NOMO-1 (cell line): ENCODE results near the gene SMAP1.
A peak's percentile ranks its signal among the peaks of the same experiment; 100 is the strongest.

Experiments used
- DNase-seq, 2 experiments: peaks; one replicate each; lab custom pipeline; 2025; ENCODE audit not compliant: unreplicated experiment in 2 of 2; lab: John Stamatoyannopoulos, UW

The SMAP1 gene

DNA sequence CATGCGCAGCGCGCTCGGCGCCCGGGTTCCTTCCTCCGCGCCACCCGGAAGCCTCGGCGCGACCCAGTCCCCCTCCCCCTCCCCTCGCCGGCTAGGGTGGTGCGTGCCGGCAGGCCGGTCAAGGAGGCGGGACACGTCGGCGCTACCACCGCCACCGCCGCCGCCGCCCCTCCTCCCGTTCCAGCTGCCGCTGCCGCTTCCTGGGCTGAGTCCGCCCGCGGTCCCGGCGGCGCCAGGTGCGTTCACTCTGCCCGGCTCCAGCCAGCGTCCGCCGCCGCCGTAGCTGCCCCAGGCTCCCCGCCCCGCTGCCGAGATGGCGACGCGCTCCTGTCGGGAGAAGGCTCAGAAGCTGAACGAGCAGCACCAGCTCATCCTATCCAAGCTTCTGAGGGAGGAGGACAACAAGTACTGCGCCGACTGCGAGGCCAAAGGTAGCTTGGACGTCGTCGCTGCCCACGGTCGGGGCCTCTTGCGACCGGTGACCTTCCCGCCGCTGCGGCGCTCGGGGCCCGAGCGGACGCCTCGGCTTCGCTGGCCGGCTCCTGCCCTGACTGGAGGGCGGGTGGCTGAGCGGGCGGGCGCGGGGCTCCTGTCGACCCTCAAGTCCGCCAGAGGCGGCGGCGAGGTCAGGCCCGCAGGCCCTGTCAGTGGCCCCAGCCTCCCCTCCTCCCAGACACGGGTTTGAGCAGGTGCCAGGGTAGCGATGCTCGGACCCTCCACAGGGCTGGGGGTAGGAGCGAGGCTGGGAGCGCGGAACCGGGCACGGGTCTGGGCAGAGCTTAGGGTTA, at the start of gene SMAP1:
TSS of gene SMAP1 (plus strand) at position 173 of the 788 bp plus-strand sequence. CDS start at position 314, 141 bp downstream.
- peak; percentile 77 to 90 for DNase-seq

DNA sequence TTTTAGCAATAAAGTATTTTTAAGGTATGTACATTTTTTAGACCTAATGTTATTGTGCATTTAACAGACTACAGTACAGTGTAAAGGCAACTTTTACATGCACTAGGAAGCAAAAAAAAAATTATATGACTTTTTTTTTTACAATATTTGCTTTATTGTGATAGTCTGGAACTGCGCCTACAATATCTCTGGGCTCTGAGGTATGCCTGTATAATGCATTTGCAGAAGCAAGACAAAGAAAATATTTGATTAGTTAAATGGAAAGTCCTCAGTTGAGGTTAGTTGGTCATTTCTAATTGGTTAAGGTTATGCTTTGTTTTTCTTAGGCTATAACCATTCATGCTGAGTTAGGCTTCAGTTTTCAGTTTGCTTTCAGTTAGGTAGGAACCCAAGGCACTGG, 46.9 kb upstream of the SMAP1 start:
- no peak for DNase-seq

GRCh38 chr6:70622461-70622860, 45.2 kb upstream of the SMAP1 start:
- DNase-seq: no peak

DNA sequence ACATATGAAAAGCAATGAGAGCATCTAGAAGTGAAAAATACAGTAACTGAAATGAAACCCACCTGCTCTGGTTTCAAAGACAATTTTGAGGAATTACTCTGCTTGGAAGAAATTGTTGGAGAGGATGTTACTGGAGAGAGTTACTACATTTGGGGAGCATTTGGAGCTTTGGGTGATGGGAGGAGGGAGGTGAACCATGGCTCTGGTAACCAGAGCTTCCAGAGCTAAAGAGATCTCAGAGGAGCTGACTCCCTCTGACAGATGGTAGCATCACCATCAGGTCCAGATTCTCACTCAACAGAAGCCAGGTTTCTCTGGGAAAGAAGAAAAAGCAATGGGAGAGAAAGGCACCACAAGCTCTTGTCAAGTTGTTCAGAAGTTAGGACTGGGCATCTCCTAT, 42.2 kb upstream of the SMAP1 start:
- DNase-seq: no peak

- DNase-seq: no peak
Observed at GRCh38 chr6:70627500-70628254, 40.0 kb upstream of the SMAP1 start.

GRCh38 chr6:70629929-70630328, 37.8 kb upstream of the SMAP1 start:
- DNase-seq: no peak

GRCh38 chr6:70633870-70634269, 33.8 kb upstream of the SMAP1 start:
- DNase-seq: no peak

GRCh38 chr6:70636596-70636995, 31.1 kb upstream of the SMAP1 start:
- no peak for DNase-seq

DNA sequence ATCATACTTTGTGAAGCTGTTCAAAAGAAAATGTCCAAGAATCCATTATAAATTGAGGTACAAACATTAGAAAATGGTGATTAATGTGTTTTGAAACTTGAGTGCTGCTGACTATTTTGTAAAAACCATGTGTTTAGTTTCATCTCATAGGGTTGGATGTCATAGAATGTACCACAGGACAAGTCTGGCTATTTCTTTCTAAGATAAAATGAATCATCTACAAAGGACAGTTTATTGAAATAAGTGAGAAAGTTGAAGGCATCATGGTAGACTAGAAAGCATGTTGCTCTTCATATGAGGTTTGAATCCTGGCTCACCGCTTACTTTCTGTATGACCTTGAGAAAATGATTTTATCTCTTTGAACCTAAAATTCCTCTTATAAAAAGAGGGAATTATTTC, 29.2 kb upstream of the SMAP1 start:
- DNase-seq: no peak

GRCh38 chr6:70651326-70651905, 16.3 kb upstream of the SMAP1 start:
- DNase-seq: no peak

DNA sequence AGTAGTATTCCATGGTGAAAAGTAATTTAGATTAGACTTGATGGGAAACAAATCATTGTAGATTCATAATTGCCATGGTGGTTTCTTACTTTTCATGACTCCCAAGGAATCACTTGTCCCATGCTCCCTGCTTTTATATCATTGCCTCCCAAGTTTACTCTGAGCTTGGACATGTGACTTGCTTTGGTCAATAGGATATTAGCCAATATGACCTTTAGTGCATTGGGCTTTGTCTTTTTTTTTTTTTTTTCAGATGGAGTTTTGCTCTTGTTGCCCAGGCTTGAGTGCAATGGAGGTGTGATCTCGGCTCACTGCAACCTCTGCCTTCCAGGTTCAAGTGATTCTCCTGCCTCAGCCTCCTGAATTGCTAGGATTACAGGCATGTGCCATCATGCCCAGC, 15.5 kb upstream of the SMAP1 start:
- DNase-seq: no peak

DNA sequence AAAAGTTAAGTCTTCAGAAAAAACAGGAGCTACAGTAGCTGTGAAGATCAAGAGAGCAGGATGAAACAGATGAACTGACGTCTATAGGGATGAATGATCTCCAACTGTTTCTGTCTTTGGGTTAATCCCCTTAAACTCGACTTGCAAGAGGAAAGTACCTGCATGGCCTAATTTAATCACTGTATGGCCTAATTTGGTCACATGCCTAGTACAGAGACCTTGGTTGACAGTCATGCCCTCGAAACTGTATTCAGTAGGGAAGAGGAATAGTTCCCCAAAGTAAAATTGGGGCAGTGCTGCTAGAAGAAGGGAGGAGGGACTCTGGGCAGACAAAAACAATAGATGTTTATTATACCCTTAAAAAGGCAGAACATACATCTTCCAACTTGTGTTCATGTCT, 10.0 kb upstream of the SMAP1 start:
- DNase-seq: peak in 1 of 2 experiments; percentile 11

- no peak for DNase-seq
Observed at GRCh38 chr6:70663881-70664466, 3.7 kb upstream of the SMAP1 start.

DNA sequence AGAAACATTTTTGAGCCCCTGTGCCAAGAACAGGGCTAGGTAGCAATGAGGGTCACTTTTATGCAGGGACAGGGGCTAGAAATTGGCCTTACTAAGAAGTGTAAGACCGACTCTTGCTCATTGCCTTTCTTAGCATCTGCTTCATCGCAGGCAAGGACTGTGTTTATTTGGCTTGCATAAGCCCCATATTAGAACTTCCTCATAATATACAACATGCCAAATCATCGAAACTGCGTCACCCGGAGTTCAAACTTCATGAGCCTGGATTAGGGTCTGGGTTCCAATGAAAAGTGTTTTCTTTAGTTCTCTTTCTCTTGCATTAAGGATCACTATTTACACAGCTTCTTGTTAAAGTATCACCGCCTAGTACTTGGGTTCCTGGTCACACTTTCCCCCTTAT, 977 bp upstream of the SMAP1 start:
- DNase-seq: peak; percentile 35 to 77

- DNase-seq: no peak
Observed at GRCh38 chr6:70667256-70667710, 400 bp upstream of the SMAP1 start.

DNA sequence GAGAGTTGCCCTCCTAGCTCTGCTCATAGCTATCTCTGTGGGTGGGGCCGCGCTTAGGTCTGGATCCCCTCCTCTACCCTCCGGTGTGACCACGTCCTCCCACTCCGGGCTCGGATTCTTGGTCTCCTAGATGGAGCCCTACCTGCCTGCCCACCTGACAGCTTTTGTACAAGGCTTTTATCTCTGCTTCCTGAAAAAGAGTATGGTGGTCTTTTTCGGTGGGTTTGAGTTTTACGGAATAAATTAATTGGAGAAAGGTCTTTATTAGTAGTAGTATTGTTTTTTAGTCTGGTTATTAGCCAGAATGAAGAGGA, 773 bp downstream of the SMAP1 start:
- DNase-seq: peak in 1 of 2 experiments; percentile 33

DNA sequence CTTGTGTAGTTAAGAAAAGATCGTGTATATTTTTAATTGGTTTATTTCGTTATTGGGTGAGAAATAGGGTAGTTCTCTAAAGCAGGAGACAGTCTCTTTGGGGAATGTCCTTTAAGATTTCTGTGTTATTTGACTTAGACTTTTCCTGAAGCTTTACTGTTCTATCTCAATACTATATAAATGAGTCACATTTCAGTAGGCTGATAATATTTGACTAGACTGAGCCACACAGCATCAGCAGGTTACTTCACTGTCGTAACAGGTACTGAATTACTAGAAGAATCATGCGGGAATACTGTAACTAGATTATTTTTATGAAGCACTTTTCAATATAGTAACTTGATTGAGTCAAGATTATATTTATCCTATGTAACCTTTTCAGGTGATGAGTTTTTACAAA, 1.4 kb downstream of the SMAP1 start:
- DNase-seq: no peak

- DNase-seq: no peak
Observed at GRCh38 chr6:70672549-70672948, 4.9 kb downstream of the SMAP1 start.

DNA sequence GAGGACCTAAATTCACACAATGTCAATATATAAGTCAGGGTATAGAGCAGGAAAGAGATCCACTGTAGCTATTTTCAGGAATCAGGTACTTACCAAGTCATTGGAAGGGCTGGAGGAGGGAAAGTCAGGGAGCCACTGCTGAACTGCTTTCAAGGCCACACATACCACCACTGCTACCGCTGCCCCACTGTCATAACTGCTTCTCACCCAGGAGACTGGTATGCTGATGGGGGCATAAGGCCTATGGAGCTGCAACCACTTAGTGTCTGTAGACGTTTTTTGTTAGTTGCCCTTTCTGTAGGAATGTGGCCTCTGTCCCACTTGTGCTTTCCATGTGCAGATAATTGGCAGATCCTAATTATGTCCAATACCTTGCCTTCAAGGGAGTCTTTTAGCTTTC, 5.4 kb downstream of the SMAP1 start:
- DNase-seq: no peak

- DNase-seq: no peak
Observed at GRCh38 chr6:70673601-70674000, 5.9 kb downstream of the SMAP1 start.

DNA sequence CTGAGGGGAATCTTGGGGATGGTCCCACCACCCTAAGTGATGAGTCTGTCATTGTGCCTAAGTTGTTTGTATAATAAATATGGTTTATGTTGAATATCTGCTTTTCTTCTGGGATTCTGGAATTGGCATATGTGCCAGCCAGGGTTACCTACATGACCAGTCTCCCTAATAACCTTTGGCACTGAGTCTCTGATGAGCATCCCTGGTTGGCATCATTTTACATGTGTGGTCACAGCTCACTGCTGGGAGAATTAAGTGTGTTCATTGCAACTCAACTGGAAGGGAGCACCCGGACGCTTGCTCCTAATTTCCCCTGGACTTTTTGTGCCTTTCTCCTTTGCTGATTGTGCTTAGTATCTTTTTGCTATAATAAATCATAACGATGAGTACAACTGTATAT, 8.1 kb downstream of the SMAP1 start:
- DNase-seq: no peak
